ENCODE measurements around the gene LRCH2.

Gene LRCH2

DNA sequence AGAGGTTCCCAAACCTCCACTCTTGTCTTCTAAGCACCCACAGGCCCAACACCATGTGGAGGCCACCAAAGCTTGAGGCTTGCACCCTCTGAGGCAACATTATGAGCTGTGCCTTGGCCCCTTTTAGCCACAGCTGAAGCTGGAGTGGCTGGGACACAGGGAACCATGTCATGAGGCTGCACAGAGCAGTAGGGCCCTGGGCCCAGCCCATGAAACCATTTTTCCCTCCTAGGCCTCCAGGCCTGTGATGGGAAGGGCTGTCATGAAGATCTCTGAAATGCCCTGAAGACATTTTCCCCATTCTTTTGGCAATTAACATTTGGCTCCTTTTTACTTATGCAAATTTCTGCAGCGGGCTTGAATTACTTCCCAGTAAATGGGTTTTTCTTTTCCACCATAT lies 29.9 kb downstream of the LRCH2 start:
- no peak for DNase-seq (ENCODE audit: low read depth, low spot score)

DNA sequence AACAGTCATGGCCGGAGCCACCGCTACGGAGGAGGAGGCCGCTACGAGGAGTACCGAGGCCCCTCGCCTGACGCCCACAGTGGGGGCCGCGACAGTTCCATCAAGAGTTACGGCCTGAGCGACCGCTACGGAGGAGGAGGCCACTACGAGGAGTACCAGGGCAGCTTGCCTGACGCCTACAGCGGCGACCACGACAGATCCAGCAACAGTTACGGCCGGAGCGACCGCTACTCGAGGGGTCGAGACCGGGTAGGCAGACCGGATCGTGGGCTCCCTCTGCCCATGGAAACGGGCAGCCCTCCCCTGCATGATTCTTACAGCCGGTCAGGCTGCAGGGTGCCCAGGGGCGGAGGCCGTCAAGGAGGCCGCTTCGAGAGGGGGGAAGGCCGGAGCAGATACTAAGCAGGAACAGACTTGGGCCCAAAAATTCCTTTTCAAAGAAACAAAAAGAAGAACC lies 41.6 kb downstream of the LRCH2 start:
- DNase-seq (ENCODE audit: low read depth, low spot score), result no peak

GRCh38 chrX:115191490-115192243 lies 42.2 kb downstream of the LRCH2 start:
- DNase-seq (ENCODE audit: low read depth, low spot score), result no peak

- no peak for DNase-seq (ENCODE audit: low read depth, low spot score)
Observed at GRCh38 chrX:115190636-115191489, 43.0 kb downstream of the LRCH2 start.

DNA sequence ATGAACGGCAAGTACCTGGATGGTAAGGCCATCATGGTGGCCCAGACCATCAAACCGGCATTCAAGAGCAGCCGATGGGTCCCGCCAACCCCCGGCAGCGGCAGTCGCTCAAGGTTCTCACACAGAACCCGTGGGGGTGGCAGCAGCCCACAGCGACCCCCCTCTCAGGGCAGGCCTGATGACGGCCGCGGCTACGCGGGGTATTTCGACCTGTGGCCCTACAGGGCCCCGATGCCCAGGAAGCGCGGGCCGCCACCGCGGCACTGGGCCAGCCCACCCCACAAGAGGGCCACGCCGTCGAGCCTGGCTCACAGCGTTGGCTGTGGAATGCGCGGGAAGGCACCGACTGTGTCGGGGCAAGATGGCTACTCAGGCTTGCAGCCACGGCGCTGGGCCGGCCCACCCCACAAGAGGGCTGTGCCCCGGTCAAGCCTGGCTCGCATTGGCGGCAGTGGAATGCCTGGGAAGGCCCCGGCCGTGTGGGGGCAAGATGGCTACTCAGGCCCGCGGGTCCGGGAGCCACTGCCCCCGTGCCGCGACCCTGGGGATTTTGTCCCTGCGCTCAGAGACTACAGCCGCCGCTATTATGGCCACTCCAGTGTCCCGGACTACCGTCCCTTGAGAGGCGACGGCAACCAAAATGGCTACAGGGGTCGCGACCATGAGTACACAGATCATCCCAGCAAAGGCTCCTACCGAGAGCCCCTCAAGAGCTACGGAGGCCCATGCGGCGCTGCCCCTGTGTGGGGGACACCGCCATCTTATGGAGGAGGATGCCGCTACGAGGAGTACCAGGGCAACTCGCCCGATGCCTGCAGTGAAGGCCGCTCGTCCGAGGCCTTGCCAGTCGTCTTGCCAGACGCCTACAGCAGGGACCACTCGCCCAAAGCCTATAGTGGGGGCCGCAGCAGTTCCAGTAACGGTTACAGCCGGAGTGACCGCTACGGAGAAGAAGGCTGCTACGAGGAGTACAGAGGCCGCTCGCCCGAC lies 44.0 kb downstream of the LRCH2 start:
- no peak for DNase-seq (ENCODE audit: low read depth, low spot score)

GRCh38 chrX:115189110-115189509 lies 44.8 kb downstream of the LRCH2 start, which contains the start of gene RBMXL3:
TSS of gene RBMXL3 (plus strand) at chrX:115189410. CDS start at chrX:115189442, 32 bp downstream.
- DNase-seq (ENCODE audit: low read depth, low spot score), result no peak

DNA sequence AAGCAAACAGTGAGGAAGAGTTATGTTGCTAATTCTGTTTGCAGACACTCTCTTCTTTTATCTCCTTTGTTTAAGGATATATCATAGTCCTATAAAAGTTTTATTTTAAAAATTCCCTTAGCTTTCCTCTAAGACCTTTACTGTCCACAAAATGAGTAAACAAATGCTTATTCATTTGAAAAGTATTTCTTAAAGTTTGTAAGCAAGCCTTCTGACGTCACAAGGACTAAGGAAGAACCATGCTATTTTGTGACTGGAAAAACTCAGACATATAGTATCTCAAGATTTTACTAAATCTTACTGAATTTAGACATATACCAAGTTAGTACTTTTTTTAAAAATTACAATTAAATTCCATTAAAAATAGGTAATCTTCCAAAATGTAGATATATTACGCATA lies 49.9 kb downstream of the LRCH2 start:
- no peak for DNase-seq (ENCODE audit: low read depth, low spot score)

GRCh38 chrX:115178473-115178872 lies 55.4 kb downstream of the LRCH2 start:
- no peak for DNase-seq (ENCODE audit: low read depth, low spot score)

- no peak for DNase-seq (ENCODE audit: low read depth, low spot score)
Observed at GRCh38 chrX:115177932-115178331, 56.0 kb downstream of the LRCH2 start.

DNA sequence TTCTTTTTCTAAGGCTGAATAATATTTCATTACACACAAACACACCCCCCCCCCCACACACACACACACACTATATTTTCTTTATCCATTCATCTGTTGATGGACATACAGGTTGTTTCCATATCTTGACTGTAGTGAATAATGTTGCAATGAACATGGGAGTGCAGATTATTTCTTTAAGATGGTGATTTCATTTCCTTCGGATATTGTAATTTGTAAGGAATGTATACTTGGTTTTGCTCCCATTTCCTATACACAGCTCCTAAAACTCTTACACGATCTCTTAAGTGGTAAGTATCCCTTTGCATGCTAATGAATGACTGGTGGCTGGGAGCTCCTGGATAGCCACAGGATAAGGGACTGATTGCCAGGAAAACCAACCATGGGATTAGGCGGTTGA lies 59.3 kb downstream of the LRCH2 start:
- no peak for DNase-seq (ENCODE audit: low read depth, low spot score)

GRCh38 chrX:115173181-115173580 lies 60.7 kb downstream of the LRCH2 start:
- DNase-seq (ENCODE audit: low read depth, low spot score), result no peak

GRCh38 chrX:115147220-115147619 lies 86.7 kb downstream of the LRCH2 start:
- no peak for DNase-seq (ENCODE audit: low read depth, low spot score)

GRCh38 chrX:115142057-115142456 lies 91.8 kb downstream of the LRCH2 start:
- no peak for DNase-seq (ENCODE audit: low read depth, low spot score)

DNA sequence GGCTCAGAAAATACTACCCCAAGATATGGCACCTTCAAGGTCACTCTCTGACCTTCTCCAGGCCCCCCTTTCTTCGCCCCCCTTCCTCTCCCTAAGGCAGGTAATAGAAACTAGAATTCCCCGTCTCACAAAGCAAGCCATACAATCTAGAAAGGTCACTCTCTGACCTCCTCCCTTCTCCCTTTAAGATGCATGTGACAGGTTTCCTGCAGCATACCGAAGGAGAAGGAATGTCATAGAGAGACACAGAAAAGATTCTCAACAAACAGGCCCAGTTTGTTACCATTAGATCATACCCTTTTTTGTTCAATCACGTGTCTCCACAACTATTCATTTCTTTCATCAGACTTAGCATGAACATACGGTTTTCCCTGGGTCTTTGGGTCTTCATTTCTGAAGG lies 95.9 kb downstream of the LRCH2 start:
- no peak for DNase-seq (ENCODE audit: low read depth, low spot score)

DNA sequence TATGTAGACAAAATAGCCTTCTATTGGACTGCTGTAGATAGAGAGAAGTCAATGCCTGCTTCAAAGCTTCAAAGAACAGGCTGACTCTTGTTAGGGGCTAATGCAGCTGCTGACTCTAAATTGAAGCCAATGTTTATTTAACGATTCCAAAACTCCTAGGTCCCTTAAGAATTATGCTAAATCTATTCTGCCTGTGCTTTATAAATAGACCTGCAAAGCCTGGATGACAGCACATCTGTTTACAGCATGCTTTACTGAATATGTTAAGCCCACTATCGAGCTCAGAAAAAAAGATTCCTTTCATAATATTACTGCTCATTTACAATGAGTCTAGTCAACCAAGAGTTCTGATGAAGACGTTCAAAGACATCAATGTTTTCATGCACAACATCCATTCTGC lies 99.5 kb downstream of the LRCH2 start:
- DNase-seq (ENCODE audit: low read depth, low spot score), result no peak

DNA sequence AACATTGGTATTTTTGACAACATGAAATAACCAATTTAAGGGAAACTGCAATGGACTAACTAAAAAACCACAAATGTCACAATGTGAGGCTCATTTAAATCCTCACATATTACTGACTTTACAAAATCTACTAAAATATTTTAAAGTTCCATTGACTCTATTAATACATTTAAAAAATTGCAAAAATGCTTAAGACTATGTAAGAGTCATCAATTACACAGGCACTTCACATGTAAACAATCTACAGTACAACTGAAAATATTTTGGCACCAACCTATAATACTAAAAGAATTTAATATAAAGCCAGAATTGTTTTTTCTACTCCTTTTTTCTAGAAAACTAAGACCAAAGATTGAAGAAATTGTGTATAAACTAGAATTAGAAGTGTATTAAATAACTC lies 121.5 kb downstream of the LRCH2 start:
- no peak for DNase-seq (ENCODE audit: low read depth, low spot score)

GRCh38 chrX:115098897-115099296 lies 135.0 kb downstream of the LRCH2 start:
- DNase-seq (ENCODE audit: low read depth, low spot score), result no peak

GRCh38 chrX:115093191-115093590 lies 140.7 kb downstream of the LRCH2 start:
- no peak for DNase-seq (ENCODE audit: low read depth, low spot score)

DNA sequence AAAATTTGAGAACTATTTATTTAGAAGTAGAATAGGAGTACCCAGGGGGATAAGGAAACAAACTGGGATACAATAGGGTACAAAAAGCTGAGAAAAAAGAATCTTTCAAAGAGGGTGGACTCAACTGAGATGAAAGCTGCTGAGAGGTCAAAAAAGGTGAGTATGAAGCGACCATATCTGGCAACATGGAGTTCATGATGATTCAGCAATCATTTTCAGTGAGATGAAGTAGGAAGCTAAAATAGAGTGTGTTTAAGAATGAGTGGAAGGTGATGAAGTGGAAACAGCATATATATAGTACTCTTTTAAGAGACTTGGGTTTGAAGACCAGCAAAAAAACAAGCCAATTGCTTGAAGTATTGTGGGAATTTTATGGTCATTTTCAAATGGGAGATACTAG lies 144.5 kb downstream of the LRCH2 start:
- DNase-seq (ENCODE audit: low read depth, low spot score), result no peak

GRCh38 chrX:115068896-115069295 lies 165.0 kb downstream of the LRCH2 start:
- DNase-seq (ENCODE audit: low read depth, low spot score), result no peak

- DNase-seq (ENCODE audit: low read depth, low spot score), result no peak
Observed at GRCh38 chrX:115067812-115068211, 166.1 kb downstream of the LRCH2 start.

- no peak for DNase-seq (ENCODE audit: low read depth, low spot score)
Observed at GRCh38 chrX:115065304-115065703, 168.6 kb downstream of the LRCH2 start.
